Epithelial cell of esophagus (primary cell): ENCODE results near the gene SIRT7.

Experiments used
- DNase-seq: peaks from one replicate; pipeline ENCODE4 v3.0.0; 2010; ENCODE audit warnings: low read depth
- H3K4me3 ChIP-seq: 2 replicates; pipeline ENCODE4 v1.5.1; 2011; ENCODE audit warnings: mild to moderate bottlenecking, low read length, control low read depth
- TF ChIP-seq, protein P1 (sequence below): IDR thresholded peaks from 2 replicates; pipeline ENCODE4 v1.5.1; 2011; ENCODE audit warnings: low read depth, mild to moderate bottlenecking, low read length, control low read depth, inconsistent platforms; ENCODE audit not compliant: insufficient read depth; ENCODE audit errors: missing control alignments

Gene SIRT7

DNA sequence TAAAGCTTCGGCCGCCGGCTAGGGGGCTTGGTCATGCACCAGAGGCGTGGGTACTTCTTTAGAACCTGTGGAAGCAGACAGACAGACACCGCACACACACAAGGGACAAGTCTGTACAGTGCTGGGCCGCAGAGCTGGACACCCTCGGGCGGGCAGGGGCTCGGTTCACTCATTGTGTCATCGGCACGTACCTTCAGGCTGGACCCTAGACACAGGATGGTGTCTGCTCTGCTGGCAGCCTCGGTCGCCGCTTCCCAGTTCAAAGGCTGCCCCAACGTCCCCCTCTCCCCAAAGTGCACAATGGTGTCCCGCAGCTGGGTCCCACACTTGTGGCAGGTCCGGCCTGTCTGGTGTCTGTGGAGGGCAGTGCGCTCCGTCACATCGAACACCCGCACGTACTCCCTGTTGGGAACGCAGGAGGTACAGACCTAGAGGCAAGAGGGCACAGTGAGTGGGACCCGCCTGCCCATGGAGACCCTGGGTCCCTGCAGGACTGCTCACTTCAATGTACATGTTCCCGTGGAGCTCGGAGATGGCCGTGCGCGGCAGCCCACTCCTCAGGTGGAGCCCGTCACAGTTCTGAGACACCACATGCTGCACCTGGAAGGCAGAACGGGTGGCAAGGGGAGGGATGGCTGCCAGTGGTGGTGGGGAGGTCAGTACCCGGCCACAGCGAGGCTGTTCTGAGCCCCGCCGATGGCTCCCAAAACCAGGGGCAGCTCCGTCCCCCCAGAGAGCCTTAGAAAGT is 3.7 kb downstream of the SIRT7 start:
- H3K4me3 ChIP-seq, result no peak overlapping the region
- DNase-seq, result no peak
- TF ChIP-seq, protein P1, sequence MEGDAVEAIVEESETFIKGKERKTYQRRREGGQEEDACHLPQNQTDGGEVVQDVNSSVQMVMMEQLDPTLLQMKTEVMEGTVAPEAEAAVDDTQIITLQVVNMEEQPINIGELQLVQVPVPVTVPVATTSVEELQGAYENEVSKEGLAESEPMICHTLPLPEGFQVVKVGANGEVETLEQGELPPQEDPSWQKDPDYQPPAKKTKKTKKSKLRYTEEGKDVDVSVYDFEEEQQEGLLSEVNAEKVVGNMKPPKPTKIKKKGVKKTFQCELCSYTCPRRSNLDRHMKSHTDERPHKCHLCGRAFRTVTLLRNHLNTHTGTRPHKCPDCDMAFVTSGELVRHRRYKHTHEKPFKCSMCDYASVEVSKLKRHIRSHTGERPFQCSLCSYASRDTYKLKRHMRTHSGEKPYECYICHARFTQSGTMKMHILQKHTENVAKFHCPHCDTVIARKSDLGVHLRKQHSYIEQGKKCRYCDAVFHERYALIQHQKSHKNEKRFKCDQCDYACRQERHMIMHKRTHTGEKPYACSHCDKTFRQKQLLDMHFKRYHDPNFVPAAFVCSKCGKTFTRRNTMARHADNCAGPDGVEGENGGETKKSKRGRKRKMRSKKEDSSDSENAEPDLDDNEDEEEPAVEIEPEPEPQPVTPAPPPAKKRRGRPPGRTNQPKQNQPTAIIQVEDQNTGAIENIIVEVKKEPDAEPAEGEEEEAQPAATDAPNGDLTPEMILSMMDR, result no peak

DNA sequence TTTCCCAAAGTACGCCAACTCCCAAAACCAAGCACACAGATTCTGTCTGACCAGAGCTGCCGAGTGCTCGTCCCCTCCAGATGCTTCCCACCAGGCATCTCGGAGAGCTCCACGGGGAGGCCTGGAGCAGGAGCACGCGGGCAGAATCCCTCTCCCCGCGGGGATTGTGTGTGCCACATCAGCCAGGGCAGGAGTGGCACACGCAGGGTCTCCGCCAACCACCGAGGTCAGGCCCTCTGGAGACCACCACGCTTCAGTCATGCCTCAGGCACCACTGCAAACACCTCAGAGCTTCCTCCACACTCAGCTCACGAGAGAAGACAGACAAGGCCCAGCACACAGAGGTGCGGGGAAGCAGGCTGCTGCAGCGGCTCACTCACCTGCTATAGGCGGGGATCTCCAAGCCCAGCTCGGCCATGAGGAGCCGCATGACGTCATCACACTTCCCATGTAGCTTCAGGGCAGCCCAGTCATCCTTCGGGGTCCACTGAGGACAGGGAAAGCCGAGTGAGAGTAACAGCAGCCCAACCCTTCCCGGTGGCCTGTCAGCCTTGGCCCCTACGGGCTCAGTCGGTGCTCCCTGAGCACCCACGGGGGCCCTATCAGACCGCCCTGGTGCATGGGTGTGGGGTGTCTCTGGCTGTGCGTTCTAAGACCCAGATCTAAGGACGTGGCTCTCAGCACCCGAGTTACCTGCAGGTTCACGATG is 4.4 kb downstream of the SIRT7 start:
- TF ChIP-seq, protein P1, result no peak
- H3K4me3 ChIP-seq, result no peak overlapping the region
- DNase-seq, result peak; percentile 62

DNA sequence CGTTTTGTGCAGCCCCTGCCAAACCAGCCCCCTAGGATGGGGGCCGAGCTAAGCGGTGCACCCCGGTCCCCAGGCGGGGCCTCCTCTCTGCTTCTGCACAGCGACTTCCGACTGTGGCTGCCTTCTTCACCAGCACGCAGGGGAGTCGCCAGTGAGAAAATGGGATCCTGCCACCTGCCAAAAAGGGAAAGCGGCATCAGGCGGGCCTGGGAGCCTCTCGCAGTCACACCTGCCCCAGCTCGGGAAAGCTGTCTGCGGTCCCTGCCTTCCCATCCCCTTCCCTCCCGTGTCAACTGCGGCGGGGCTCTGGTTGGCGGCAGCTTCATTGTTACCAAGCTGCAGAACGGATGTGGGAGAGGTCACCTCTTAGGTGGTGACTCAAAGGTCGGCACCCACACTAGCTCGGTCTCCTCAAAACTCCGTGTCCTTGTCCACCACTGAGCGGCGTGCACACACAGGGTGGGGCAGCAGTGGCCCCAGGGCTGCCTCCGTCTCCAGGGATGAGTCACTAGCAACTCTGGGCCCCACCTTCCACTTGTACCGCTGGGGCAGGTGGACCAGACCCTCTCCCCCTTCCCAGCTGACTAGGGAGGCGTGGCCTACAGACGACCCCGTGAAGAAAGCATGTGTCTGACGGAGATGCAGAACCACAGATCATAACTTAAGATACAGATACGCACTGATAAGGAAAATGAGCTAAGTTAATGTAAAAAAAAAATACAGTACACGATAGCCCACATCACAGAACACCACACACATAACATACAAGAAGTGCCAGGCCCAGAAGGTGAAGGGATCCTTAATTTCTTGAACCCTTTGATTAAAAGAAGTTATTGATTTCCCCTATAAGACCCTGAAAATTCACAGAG is 5.3 kb downstream of the SIRT7 start:
- H3K4me3 ChIP-seq, result no peak overlapping the region
- DNase-seq, result peak; percentile 80
- TF ChIP-seq, protein P1, result no peak

DNA sequence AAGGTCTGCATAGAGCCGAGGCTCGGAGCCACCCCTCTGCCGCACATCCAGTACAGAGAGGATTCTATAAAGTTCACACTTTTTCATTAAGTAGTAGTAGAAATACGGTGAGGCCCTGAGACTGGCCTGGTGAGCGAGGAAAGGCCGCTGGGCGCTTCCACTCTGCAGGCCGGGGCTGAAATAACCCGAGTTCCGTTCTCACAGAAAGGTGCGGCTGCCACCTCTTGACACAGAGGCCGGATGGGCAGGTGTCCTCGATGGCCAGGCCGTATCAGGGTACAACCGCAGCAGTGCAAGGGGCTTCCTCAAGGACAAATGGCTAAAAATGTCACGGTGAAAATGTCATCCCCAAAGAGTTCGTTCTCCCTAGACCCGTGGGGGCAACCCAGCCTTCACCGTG is 6.0 kb downstream of the SIRT7 start:
- no peak overlapping the region for H3K4me3 ChIP-seq
- TF ChIP-seq, protein P1, result no peak
- DNase-seq, result no peak

DNA sequence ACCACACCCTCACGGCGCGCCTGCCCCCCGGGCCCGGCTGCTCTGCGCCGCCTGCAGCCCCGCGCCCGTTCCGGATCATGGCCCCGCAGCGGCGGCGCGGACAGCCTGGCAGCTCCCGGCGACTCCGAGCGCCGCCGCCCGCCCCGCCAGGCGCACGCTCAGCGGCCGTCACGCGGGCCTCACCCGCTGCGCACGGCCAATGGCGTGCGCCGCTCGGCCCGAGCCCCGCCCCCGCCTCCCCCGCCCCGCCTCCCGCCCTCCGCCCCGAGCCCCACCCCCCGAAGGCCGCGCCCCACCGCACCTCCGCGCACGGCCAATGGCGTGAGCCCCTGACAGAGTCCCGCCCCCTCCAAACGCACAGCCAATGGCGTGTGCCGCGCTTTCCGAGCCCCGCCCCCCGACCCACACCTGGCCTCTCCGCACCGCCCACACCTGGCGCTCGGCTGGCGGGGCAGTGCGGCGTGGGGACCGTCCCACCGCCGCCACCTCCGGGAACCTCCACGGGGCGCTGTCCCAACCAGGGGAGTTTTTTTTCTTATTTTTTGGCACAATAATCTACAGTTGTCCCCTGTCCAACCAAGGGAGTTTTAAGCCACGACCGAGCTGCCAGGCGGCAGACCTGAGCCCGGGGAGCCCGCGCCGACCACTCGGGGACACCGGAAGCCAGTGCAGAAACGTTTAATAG is 6.6 kb downstream of the SIRT7 start, which contains the start of gene PCYT2:
PCYT2 (minus strand) TSS at position 123 of the 685 bp plus-strand sequence; CDS start at position 79, 44 bp downstream.
- TF ChIP-seq, protein P1, result no peak
- H3K4me3 ChIP-seq, result peak within 1 kb of the TSS; percentile 66
- DNase-seq, result peak; percentile 95

DNA sequence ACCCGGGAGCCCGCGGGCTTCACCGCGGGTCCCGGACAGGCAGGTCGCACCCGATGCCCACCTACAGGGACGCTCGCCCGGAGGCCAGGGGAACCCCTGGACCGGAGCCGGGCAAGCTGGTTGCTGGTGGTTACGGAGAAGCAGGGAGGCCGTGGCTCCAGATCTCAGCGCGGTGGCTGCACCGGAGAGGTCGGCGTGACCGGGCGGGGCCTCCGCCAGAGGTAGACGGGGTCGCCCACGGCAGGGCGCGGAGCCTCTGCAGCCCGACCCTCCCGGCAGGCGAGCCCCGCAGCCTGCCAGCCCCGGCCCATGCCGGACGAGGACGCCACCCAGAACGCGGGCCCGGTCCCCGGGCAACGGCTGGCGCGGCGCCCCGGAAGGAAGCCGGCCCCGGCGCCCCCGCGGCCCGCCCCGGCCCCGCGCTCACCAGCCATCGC is 7.1 kb downstream of the SIRT7 start:
- TF ChIP-seq, protein P1, result no peak
- no peak for DNase-seq
- H3K4me3 ChIP-seq, result peak overlapping the region; percentile 66
